Mesodermal cell (in vitro differentiated cells): Measurements from ENCODE around the gene IGSF6.
"Not testable (repeated sequence)": the region's sequence is repeated elsewhere in the genome, so short reads cannot be mapped to it uniquely, and the experiment has no call there.

Experiments
- H3K27ac ChIP-seq: 2 replicates; pipeline ENCODE4 v1.7.0; 2013; ENCODE audit warnings: mild to moderate bottlenecking, low read depth, low read length, moderate library complexity; ENCODE audit not compliant: severe bottlenecking
- H3K36me3 ChIP-seq: 2 replicates; pipeline ENCODE4 v1.7.1; 2013; ENCODE audit warnings: mild to moderate bottlenecking, low read length, moderate library complexity; ENCODE audit not compliant: control insufficient read depth, insufficient read depth
- H3K4me1 ChIP-seq: one replicate; pipeline ENCODE4 v1.7.1; 2013; ENCODE audit warnings: mild to moderate bottlenecking, low read length; ENCODE audit not compliant: insufficient read depth, control insufficient read depth, poor library complexity, severe bottlenecking
- H3K4me3 ChIP-seq: 2 replicates; pipeline ENCODE4 v1.7.0; 2013; ENCODE audit warnings: low read length, control low read depth, mild to moderate bottlenecking; ENCODE audit not compliant: insufficient read depth, poor library complexity, severe bottlenecking; ENCODE audit errors: extremely low read depth
- H3K9me3 ChIP-seq: 2 replicates; pipeline ENCODE4 v1.7.1; 2013; ENCODE audit warnings: mild to moderate bottlenecking, low read length, moderate library complexity; ENCODE audit not compliant: control insufficient read depth
- WGBS, 2 experiments: methylation state at CpG; one replicate each; pipeline ENCODE4 v1.1.5; 2013; ENCODE audit warnings: missing lambda C conversion rate in 2 of 2; ENCODE audit not compliant: insufficient coverage in 2 of 2; 5-methylcytosine and 5-hydroxymethylcytosine counted together

Gene IGSF6

DNA sequence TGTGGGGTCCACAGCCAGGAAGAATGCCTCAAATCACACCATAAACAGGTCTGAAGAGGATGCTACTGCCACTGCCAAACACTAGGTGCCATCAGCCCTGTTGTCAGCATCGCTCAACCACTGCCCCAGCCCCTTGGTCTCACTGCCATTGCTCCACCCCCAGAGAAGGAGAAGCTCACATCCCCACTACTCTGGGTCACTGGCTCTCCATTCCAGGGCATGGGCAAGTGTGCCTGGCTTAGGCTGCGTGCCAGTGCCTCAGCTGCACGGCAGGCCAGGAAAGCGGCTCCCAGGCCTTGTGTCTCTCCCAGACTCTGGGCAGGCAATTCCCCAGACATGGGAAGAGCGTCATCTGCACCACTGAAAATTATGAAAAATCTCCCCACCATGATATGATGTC lies 1.2 kb upstream of the IGSF6 start:
- H3K4me3 ChIP-seq = no peak overlapping the region
- WGBS, 2 experiments = 84 to 93% methylated on average over 4 of the region's 5 CpGs
- no peaks in the 10 kb centered on the region for H3K9me3 ChIP-seq
- H3K36me3 ChIP-seq = peaks cover 15% of the 10 kb centered on the region
- H3K27ac ChIP-seq = no peak overlapping the region
- no peaks in the 10 kb centered on the region for H3K4me1 ChIP-seq

DNA sequence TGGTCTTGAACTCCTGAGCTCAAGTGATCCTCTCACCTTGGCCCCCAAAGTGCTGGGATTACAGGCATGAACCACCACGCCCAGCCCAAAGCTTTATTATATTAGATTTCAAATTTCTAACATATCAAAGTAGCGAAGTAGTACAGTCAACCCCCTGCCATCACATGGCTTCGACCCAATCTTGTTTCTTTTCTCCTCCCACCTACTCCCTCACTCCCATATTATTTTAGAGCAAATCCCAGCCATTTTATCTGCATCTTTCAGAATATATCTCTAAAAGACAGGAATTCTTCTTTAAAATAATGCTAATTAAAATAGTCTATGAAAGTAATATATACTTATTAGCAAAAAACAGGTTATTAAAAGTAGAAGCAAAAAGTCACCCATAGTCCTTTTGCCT lies 893 bp downstream of the IGSF6 start:
- H3K9me3 ChIP-seq = no peaks in the 10 kb centered on the region
- peaks cover 25% of the 10 kb centered on the region for H3K36me3 ChIP-seq
- H3K4me3 ChIP-seq = no peak overlapping the region
- WGBS, 2 experiments = 75 to 96% methylated on average over 1 to 3 of the region's 3 CpGs
- H3K27ac ChIP-seq = no peak overlapping the region
- H3K4me1 ChIP-seq = no peaks in the 10 kb centered on the region

DNA sequence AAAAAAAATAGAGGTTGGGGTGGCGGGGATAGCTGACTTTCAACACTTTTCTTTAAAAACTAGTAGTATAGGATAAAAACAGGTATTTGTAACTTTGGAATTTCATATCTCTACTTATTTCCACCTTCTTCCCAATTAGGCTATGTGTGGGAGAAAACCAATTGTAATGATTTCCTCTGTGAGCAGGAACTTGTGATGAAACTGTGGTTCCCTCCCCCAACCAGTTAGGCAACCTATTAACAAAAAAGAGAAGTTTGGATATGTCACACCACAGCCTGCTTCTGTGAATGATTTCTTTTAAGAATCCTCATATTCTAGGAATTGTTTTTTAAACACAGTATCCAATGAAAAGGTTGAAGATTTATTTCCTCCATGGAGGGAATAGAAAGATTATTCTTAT lies 1.9 kb downstream of the IGSF6 start:
- no peaks in the 10 kb centered on the region for H3K4me1 ChIP-seq
- H3K4me3 ChIP-seq = no peak overlapping the region
- no peaks in the 10 kb centered on the region for H3K9me3 ChIP-seq
- H3K36me3 ChIP-seq = peaks cover 25% of the 10 kb centered on the region
- no peak overlapping the region for H3K27ac ChIP-seq
- WGBS, 2 experiments = no CpG with 5 or more reads among the region's 1 CpG

DNA sequence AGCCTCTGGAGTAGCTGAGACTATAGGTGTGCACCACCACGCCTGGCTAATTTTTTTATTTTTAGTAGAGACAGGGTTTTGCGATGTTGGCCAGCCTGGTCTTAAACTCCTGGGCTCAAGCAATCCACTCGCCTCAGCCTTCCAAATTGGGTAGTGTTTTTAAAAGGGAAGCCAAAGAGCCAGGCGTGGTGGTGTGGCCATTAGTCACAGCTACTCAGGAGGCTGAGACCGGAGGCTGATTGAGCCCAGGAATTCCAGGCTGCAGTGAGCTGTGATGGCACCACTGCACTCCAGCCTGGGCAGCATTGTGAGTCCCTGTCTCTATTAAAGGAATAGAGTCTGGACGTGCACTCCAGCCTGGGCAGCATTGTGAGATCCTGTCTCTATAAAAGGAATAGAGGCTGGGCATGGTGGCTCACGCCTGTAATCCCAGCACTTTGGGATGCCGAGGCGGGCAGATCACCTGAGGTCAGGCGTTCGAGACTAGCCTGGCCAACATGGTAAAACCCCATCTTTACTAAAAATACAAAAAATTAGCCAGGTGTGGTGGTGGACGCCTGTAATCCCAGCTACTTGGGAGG lies 2.5 kb downstream of the IGSF6 start:
- WGBS, 2 experiments = 94 to 97% methylated on average over 8 of the region's 12 CpGs
- not testable (repeated sequence) for H3K27ac ChIP-seq, H3K9me3 ChIP-seq, H3K4me1 ChIP-seq, H3K4me3 ChIP-seq
- peaks cover 20% of the 10 kb centered on the region for H3K36me3 ChIP-seq

DNA sequence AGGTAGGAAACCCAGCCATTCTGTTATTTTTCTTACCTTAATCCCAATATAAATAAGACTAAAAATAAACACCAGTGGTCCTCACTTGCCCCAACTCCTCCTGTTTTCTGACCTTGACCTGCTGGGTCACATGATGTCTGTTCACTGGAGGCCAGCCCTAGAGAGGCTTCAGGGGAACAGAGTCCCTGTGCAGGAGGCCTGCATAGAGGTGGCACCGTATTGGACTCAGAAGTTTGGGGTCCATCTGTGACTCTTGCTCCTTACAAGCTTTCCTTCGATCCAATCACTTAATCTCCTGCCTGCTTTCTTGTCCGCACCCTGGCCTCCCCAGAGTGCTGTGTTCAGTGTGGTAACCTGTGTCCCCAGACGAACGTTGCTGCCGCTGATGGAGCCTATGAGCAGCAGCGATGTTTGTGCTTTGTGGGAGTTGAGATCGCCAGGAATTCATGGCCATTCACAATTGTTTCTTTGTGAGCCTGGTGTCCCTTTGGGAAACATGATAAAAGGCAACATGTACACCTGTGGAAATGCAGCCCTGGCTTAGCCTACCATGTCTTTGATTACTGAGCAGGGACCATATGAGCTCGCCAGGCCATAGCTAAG lies 4.7 kb downstream of the IGSF6 start:
- H3K4me3 ChIP-seq = no peak overlapping the region
- WGBS, 2 experiments = 83 to 90% methylated on average over 3 to 9 of the region's 9 CpGs
- no peak overlapping the region for H3K27ac ChIP-seq
- peaks cover 19% of the 10 kb centered on the region for H3K36me3 ChIP-seq
- H3K9me3 ChIP-seq = no peaks in the 10 kb centered on the region
- no peaks in the 10 kb centered on the region for H3K4me1 ChIP-seq

DNA sequence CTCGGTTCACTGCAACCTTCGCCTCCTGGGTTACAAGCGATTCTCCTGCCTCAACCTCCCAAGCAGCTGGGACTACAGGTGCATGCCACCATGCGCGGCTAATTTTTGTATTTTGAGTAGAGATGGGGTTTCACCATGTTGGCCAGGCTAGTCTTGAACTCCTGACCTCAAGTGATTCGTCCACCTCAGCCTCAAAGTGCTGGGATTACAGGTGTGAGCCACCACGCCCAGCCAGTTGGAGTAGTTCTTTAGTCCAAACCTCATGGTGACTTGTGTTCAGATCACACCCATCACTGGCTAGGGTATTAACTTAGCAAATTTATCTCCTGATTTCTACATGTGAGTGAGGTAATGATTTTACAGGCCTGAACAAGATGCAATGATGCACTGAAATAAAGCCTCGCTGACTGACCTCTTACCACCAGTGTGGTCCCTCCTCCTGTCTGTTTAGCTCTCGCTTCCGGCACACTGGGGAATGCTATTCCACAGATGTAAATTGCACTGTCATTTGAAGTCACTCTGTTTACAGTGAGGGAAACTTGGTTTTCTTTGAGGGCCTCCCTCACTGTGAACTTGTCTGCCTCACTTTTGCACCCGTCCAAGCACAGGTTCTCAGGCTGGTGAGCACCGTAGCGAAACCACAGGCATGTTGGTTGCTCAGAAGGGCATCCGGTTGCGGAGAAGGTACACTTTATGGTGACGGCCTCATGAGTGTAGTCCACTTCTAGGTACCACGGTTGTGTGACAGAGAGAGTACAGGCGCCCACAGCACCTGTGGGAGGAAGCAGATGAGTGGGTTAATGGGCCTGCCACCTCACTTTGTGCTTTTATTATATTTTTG lies 5.5 kb downstream of the IGSF6 start:
- Histone ChIP-seq H3K27ac (no peak overlapping the region), H3K36me3 (peaks cover 19% of the 10 kb centered on the region), H3K4me1 (no peaks in the 10 kb centered on the region), H3K9me3 (no peaks in the 10 kb centered on the region), H3K4me3 (no peak overlapping the region)
- WGBS, 2 experiments = 92 to 93% methylated on average over 11 to 16 of the region's 18 CpGs

DNA sequence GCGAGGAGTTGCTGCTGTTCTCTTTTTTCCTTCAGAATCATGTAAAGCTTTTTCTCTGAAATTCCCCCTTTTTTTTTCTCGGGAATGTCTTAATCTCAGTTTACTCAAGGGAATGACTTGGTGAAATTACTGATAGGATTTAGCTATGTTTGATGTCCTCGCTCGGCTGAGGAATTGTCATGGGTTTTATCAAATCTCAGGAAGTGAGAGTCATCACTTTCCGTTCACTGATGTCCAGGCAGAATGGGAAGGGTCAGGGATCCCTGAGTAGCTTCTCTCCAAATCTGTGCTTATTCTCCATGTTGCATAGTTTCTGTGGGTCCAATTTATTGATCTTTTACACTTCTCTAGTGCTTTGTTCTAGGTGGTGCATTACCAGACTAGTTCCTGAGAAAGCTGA lies 6.3 kb downstream of the IGSF6 start:
- no peaks in the 10 kb centered on the region for H3K9me3 ChIP-seq
- H3K4me1 ChIP-seq = no peaks in the 10 kb centered on the region
- H3K4me3 ChIP-seq = no peak overlapping the region
- H3K27ac ChIP-seq = no peak overlapping the region
- peaks cover 19% of the 10 kb centered on the region for H3K36me3 ChIP-seq
- WGBS, 2 experiments = 83 to 86% methylated on average over 2 to 4 of the region's 5 CpGs

DNA sequence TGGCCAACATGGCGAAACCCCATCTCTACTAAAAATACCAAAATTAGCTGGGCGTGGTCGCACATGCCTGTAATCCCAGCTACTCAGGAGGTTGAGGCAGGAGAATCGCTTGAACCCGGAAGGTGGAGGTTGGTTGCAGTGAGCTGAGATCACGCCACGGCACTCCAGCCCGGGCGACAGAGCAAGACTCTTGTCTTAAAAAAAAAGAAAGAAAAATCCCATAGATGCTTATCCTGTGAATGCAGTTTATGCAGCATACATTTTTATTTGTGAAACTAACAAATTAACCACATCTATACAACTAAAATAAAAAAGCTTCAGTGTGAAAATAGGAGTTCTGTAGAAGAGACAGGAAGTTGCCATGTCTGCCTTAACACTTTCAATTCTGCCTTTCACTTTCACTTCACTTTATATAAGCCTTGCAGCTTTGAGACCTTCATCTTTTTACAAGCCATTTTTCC lies 7.1 kb downstream of the IGSF6 start:
- Histone ChIP-seq H3K36me3 (peaks cover 19% of the 10 kb centered on the region), H3K27ac (no peak overlapping the region), H3K4me1 (no peaks in the 10 kb centered on the region), H3K4me3 (no peak overlapping the region), H3K9me3 (no peaks in the 10 kb centered on the region)
- 83 to 95% methylated on average over 2 to 4 of the region's 9 CpGs for WGBS, 2 experiments

DNA sequence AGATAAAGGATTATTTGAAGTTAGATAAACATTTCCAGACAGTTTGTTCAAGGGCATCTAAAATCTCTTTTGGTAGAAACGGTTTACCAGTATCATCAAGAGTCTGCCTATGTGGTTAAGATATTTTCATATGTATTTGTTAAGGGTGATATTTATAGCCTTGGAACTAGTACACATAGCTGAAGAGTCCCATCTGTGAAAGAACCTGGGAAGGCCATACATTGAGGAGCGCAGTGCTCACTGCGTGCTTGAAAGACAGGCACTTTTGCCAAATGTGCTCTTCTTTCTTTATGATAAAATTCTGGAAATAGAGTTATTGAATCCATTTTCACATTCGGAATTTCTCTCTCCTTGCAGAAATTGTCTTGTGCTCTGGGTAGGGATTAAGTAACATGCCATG lies 7.7 kb downstream of the IGSF6 start:
- 92 to 100% methylated on average over 1 to 2 of the region's 4 CpGs for WGBS, 2 experiments
- Histone ChIP-seq H3K27ac (no peak overlapping the region), H3K4me3 (no peak overlapping the region), H3K9me3 (no peaks in the 10 kb centered on the region), H3K36me3 (peaks cover 19% of the 10 kb centered on the region), H3K4me1 (no peaks in the 10 kb centered on the region)

DNA sequence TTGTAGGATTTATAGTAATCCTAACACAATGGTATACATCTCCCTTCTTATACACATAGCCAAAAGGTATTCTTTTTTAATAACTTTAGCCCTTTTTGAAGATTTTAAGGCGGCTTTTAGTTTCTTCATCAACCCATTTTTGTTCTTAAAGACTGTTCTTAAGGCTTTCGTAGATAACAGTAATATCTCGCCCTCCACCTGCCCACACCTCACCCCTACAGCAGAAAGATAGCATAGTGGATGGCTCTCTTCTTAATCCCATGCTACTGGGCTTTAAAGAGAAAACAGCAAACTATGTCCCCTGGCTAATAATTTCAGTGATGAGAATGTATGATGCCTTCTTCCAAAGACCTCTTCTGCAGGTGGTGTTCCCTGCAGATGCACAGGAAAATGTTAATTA lies 8.6 kb downstream of the IGSF6 start:
- 100% methylated on average over 2 of the region's 3 CpGs; no CpG with 5 or more reads in 1 of the 2 experiments for WGBS, 2 experiments
- Histone ChIP-seq H3K9me3 (no peaks in the 10 kb centered on the region), H3K27ac (no peak overlapping the region), H3K4me3 (no peak overlapping the region), H3K4me1 (no peaks in the 10 kb centered on the region), H3K36me3 (peaks cover 14% of the 10 kb centered on the region)

DNA sequence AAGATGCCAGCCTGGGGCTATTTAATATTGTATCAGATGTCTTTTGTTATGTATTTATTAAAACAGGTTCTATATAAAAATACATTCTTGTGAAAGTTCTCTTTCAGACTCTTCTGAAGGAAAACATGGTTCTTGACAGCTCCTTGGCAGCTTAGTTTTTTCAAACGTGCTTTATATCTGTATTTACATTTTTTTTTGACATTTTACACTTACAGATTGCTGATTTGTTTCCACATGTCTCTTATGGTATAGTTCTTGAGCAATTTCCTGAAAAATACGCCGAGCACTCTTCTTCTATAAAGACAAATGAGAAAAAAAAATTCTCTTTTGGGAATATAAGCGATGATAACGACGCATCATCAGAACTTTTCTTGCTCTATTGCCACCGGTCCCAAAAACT lies 9.5 kb downstream of the IGSF6 start:
- no peak overlapping the region for H3K4me3 ChIP-seq
- no peaks in the 10 kb centered on the region for H3K9me3 ChIP-seq
- no peaks in the 10 kb centered on the region for H3K4me1 ChIP-seq
- no CpG with 5 or more reads among the region's 7 CpGs for WGBS, 2 experiments
- no peak overlapping the region for H3K27ac ChIP-seq
- H3K36me3 ChIP-seq = peaks cover 8% of the 10 kb centered on the region
